T-helper 2 cell treated with Interferon-gamma antibody and Interleukin-4, amounts not matched to agents 5 μg/mL and 100 μg/mL, for 36 hours (primary cell): ENCODE data around the gene FTCD.
"Not testable (repeated sequence)": the region's sequence is repeated elsewhere in the genome, so short reads cannot be mapped to it uniquely, and the experiment has no call there.

ENCODE experiments used
- DNase-seq: peaks from one replicate; pipeline ENCODE4 v3.0.0; 2021; ENCODE audit warnings: low spot score
- H3K27ac Mint-ChIP-seq: one replicate; pipeline ENCODE4 v1.8.0; 2021; ENCODE audit warnings: mild to moderate bottlenecking, mixed read lengths
- H3K27me3 Mint-ChIP-seq: one replicate; pipeline ENCODE4 v1.8.0; 2021; ENCODE audit warnings: low read depth, mixed read lengths
- H3K36me3 Mint-ChIP-seq: one replicate; pipeline ENCODE4 v1.8.0; 2021; ENCODE audit warnings: low read depth, mixed read lengths
- H3K4me1 Mint-ChIP-seq: one replicate; pipeline ENCODE4 v1.8.0; 2021; ENCODE audit warnings: low read depth, mixed read lengths
- H3K4me3 Mint-ChIP-seq: one replicate; pipeline ENCODE4 v1.8.0; 2022; ENCODE audit warnings: mild to moderate bottlenecking, moderate library complexity, mixed read lengths
- H3K9me3 Mint-ChIP-seq: one replicate; pipeline ENCODE4 v1.8.0; 2021; ENCODE audit warnings: mixed read lengths

The FTCD gene

DNA sequence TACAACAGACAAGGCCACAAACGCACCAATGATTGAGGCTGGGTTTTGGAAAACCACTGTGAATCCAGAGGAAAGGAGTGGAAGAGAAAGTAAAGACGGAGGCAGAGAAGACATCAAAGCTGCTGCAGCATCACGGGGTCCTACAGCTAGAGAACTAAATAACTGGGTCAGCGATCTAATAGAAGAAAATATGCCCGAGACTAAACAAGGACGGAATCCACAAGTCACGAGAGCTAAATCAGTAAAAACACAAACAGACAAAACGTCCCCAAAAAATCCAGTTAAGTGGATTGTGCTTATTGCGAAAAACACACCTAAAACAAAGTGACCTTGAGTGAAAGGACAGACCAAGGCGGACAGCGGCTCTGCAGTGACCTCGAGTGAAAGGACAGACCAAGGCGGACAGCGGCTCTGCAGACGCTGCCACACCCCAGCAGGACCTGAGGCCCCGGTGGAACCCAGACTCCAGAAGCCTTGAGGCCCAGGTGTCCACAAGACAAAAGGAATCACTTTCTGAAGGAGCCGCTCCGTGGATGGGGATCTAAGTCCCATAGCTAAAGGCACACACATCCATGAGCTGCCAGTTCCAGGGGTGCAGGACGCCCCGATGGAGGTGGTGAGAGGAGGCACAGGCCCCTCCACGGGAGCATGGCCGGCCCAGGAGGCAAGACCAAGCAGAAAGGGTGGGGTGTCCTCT lies 6.0 kb downstream of the FTCD start:
- Mint-ChIP-seq H3K4me3 (no peak overlapping the region), H3K27ac (no peak overlapping the region)

DNA sequence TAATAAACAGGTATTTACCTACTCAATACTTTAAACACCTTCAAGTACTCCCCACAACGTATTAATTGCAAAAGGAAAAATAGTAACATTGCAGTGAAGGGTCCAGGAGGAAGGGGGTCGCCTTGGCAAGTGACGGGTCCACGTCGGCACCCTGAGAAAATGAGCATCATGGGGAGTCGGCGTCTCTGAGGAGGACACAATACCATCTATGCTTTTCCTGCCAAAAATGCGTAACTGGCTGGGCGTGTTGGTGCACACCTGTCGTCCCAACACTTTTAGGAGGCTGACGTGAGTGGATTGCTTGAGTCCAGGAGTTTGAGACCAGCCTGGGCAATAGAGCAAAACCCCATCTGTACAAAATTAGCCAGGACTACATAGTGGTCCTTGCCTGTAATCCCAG lies 7.3 kb downstream of the FTCD start:
- Mint-ChIP-seq H3K4me1 (peaks cover 11% of the 10 kb centered on the region), H3K4me3 (no peak overlapping the region), H3K27ac (no peak overlapping the region), H3K36me3 (no peaks in the 10 kb centered on the region), H3K27me3 (no peaks in the 10 kb centered on the region), H3K9me3 (no peaks in the 10 kb centered on the region)
- no peak for DNase-seq

More for the DNA sequence above, 6.0 kb downstream of the FTCD start:
- DNase-seq = no peak
- H3K9me3 Mint-ChIP-seq = no peaks in the 10 kb centered on the region
- H3K36me3 Mint-ChIP-seq = no peaks in the 10 kb centered on the region
- H3K27me3 Mint-ChIP-seq = no peaks in the 10 kb centered on the region
- H3K4me1 Mint-ChIP-seq = peaks cover 4% of the 10 kb centered on the region

DNA sequence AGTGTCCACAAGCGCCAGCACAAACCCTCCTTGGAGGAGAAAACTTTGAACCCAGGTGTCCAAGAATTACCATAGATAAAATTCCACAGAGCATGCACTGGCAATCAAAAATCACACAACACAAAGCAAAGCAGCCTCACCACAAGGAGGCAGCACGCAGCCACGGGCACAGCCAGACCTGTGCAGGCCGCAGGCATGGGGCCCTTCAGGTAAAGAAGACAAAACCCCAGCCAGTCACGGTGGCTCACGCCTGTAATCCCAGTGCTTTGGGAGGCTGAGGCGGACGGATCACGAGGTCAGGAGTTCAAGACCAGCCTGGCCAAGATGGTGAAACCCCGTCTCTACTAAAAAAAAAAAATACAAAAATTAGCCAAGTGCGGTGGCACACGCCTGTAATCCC lies 8.0 kb downstream of the FTCD start:
- not testable (repeated sequence) for H3K27ac Mint-ChIP-seq, H3K9me3 Mint-ChIP-seq, H3K27me3 Mint-ChIP-seq, H3K4me3 Mint-ChIP-seq, H3K36me3 Mint-ChIP-seq
- H3K4me1 Mint-ChIP-seq = peaks cover 11% of the 10 kb centered on the region
- peak; percentile 29 for DNase-seq

DNA sequence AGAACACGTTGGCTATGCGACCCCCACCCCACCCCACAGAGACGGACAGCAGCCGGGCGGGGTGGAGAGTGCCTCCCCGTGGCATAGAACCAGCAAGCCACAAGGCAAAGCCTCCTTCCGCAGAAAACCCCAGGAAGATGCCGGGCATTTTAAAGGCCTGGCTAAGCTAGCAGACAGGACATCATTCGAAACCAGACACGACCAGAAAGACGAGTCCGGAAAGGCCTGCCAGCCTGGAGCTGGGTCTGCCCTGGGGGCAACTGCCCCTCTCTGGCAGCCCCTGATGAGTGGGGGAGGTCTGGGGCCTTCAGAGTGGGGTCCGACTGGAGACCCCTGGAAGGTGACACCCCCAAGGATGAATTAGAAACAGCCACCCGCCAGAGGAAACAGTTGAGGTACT lies 8.5 kb downstream of the FTCD start:
- no peaks in the 10 kb centered on the region for H3K9me3 Mint-ChIP-seq
- no peaks in the 10 kb centered on the region for H3K36me3 Mint-ChIP-seq
- H3K27me3 Mint-ChIP-seq = no peaks in the 10 kb centered on the region
- DNase-seq = no peak
- H3K4me1 Mint-ChIP-seq = peaks cover 11% of the 10 kb centered on the region
- H3K27ac Mint-ChIP-seq = peak overlapping the region; percentile 9
- no peak overlapping the region for H3K4me3 Mint-ChIP-seq

DNA sequence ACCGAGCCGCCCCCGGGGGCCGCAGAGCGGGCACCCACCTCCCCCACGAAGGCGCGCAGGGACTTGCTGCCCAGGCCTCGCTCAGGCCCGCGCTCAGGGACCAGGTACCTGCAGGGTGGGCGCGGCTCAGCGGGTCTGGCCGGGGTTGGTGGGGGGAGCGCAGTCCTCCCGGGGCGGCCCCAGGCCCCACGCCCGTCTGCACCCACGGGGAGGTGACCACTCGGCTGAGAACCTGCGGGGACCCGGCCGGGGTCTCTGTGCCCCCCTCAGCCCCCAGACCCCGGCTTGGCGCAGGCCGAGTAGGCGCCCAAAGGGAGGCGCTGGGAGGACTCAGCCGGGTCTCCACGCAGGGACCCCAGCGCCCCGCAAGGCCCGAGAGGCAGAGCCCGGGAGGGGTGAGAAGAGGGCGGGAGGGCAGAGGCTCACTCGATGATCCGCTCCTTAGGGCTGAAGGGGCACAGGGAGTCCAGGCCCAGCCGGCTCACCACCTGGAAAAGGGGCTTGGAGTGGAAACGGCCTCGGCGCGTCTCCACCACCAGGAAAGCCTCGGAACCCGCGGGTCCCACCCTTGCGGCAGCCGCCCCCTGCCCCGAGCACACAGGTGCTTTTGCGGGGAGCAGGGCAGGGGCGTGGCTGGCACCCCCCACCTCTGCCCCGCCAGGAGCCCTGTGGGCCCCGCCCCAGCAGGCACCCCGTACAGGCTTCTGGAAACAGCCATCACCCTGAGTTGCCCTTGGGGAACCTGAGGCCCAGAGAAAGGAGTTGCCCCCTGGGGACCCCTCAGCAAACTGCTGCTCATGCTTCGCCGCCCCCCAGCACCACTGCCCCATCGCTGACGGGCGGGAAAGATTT lies 9.3 kb downstream of the FTCD start:
- Mint-ChIP-seq H3K4me1 (peaks cover 11% of the 10 kb centered on the region), H3K9me3 (no peaks in the 10 kb centered on the region), H3K4me3 (no peak overlapping the region), H3K27ac (peak overlapping the region; percentile 9), H3K27me3 (no peaks in the 10 kb centered on the region), H3K36me3 (no peaks in the 10 kb centered on the region)
- DNase-seq = no peak

DNA sequence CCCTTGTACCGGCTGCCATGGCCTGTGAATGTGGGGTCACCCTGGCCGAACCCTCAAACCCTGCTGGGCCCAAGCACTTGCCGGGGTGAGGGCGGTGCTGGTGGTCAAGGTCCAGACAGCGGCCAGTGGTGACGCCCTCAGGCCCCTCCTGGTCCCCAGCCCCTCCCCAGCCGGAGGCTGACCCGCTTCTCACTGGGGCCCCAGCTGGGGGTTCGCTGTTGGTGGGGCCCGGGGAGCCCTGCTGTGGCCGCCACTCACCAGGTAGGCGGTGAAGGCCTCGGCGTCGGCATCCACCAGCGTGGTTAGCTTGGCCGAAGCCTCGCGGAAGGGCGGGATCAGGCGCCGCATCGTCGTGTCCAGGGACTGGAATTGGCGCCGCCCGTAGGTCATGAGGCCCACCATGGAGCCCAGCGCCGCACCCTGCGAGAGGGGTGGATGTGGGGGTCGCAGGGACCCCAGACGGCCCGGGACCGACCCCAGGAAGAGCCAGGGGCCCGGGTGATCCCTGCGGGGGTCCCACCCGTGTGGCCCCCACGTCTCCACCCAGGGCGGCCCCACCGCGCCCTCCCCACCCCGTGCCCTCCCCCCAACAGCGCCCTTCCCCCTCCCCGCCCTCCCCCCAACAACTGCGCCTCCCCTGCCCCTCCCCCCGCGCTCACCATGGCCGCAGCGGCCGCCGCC lies 10.1 kb downstream of the FTCD start:
- no peak for DNase-seq
- no peak overlapping the region for H3K27ac Mint-ChIP-seq
- no peak overlapping the region for H3K4me3 Mint-ChIP-seq
- H3K27me3 Mint-ChIP-seq = no peaks in the 10 kb centered on the region
- H3K4me1 Mint-ChIP-seq = peaks cover 11% of the 10 kb centered on the region
- H3K9me3 Mint-ChIP-seq = no peaks in the 10 kb centered on the region
- H3K36me3 Mint-ChIP-seq = no peaks in the 10 kb centered on the region

DNA sequence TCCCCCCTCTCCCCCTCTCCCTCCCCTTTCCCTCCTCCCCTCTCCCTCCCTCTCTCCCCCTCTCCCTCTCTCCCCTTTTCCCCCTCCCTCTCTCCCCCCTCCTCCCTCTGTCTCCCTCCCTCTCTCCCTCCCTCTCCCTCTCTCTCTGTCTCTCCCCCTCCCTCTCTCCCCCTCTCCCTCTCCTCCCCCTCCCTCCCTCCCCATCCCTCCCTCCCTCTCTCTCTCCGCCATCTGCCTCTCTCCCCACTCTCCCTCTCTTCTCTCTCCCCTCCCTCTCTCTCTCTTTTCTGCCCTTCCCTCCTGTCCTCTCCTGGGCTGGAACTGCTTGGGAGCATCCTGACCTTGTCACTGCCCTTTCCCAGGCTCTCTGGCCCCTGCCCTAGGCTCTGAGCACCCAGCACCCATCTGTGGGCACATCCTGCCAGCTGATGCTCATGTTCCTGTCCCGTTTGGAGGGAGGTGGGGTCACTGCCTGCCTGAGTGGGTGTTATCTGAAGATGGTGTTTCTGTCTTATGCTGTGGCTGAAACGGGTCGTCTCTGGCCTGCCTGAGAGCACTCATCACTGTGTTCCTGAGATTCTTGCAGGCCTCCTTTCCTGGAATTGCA lies 10.8 kb downstream of the FTCD start:
- H3K4me1 Mint-ChIP-seq = peaks cover 11% of the 10 kb centered on the region
- peak; percentile 17 for DNase-seq
- H3K27me3 Mint-ChIP-seq = no peaks in the 10 kb centered on the region
- H3K36me3 Mint-ChIP-seq = no peaks in the 10 kb centered on the region
- no peaks in the 10 kb centered on the region for H3K9me3 Mint-ChIP-seq
- H3K27ac Mint-ChIP-seq = peak overlapping the region; percentile 91
- peak overlapping the region; percentile 59 for H3K4me3 Mint-ChIP-seq

DNA sequence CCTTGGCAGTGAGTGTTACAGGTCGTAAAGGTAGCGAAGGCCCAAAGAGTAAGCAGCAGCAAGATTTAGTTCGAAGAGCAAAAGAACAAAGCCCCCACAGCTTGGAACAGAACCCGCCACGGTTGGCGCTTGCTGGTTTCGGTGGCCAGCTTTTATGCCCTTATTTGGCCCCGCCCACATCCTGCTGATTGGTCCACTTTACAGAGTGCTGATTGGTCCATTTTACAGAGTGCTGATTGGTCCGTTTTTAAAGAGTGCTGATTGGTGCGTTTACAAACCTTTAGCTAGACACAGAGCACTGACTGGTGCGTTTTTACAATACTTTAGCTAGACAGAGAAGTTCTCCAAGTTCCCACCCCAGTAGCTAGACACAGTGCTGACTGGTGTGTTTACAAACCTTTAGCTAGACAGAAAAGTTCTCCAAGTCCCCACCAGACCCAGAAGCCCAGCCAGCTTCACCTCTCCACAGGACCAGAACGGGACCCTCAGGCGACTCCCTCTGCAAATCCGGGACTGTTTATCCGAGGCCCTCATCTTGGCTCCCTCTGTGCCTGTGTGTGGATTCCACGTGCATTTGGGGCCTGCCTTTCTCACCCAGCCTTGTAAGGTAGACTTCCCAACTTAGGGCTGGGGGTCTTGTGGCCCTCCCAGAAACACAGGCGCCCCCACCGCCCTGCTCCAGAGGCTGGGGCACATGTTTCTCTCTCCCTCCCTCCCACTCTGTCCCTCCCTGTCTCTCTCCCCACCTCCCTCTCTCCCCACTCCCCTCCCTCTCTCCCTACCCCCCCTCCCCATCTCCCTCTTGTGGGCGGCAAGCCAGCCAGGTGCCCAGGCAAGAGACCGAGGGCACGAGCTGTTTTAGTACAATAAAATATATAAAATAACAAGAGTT lies 12.6 kb downstream of the FTCD start:
- H3K4me3 Mint-ChIP-seq = no peak overlapping the region
- no peaks in the 10 kb centered on the region for H3K36me3 Mint-ChIP-seq
- no peaks in the 10 kb centered on the region for H3K27me3 Mint-ChIP-seq
- no peaks in the 10 kb centered on the region for H3K9me3 Mint-ChIP-seq
- no peak overlapping the region for H3K27ac Mint-ChIP-seq
- peaks cover 11% of the 10 kb centered on the region for H3K4me1 Mint-ChIP-seq
- no peak for DNase-seq

DNA sequence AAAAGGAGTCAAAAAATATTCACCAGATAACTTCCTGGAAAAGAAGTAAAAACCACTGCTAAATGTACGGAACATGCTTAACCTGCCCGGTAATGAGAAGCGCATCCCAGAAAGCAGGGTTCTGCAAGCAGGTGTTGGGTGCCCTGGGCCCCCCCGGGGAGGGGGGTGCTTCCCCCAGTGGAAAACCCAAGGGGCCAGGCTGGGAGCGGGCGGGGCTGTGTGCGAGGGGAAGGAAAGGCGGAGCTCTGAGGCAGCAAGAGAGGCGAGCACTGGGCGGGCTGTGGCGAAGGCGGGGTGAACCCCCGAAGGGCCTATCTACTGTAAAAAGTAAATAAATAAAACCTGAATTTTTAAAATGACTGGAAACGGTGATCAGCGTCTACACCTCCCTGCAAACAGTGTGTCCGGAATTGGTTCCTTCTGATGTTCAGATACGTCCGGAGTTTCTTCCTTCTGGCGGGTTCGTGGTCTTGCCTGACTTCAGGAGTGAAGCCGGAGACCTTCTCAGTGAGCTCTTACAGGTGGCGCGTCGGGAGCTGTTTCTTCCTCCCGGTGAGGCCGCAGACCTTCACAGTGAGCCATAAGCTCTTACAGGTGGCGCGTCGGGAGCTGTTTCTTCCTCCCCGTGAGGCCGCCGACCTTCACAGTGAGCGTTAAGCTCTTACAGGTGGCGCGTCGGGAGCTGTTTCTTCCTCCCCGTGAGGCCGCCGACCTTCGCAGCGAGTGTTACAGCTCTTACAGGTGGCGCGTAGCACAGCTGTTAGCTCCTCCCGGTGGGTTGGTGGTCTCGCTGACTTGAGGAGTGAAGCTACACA lies 13.4 kb downstream of the FTCD start:
- H3K27ac Mint-ChIP-seq = no peak overlapping the region
- H3K36me3 Mint-ChIP-seq = no peaks in the 10 kb centered on the region
- peaks cover 11% of the 10 kb centered on the region for H3K4me1 Mint-ChIP-seq
- H3K9me3 Mint-ChIP-seq = no peaks in the 10 kb centered on the region
- no peak for DNase-seq
- H3K4me3 Mint-ChIP-seq = no peak overlapping the region
- H3K27me3 Mint-ChIP-seq = no peaks in the 10 kb centered on the region

DNA sequence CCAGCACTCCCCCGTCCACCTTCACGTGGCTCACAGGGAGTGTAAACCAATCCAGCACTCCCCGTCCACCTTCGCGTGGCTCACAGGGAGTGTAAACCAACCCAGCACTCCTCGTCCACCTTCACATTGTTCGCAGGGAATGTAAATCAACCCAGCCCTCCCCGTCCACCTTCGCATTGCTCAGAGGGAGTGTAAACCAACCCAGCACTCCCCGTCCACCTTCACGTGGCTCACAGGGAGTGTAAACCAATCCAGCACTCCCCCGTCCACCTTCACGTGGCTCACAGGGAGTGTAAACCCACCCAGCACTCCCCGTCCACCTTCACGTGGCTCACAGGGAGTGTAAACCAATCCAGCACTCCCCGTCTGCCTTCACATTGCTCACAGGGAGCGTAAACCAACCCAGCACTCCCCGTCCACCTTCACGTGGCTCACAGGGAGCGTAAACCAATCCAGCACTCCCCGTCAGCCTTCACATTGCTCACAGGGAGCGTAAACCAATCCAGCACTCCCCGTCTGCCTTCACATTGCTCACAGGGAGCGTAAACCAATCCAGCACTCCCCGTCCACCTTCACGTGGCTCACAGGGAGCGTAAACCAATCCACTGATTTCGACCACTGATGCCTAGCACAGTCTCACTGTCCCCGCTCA lies 14.9 kb downstream of the FTCD start:
- not testable (repeated sequence) for H3K27me3 Mint-ChIP-seq, H3K9me3 Mint-ChIP-seq, H3K36me3 Mint-ChIP-seq, H3K4me3 Mint-ChIP-seq, DNase-seq, H3K27ac Mint-ChIP-seq
- H3K4me1 Mint-ChIP-seq = peaks cover 11% of the 10 kb centered on the region

DNA sequence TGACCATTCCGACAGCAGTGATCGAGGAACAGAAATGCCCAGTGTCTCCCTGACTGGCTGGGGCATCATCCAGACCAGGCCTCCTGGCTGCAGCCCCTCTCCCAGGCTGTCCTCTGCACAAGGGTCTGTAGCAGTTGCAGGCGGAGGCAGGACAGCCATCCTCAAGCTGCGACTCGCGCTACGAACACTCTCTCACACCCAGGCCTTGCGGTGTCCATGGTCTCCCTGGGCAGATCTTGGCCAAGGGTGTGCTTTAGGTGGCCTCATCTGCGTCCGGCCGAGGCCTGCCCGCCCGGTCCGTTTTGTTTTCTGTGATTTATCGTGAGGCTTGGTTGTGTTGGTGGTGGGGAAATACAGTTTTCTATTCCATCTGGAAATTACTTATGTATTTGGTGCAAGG lies 15.7 kb downstream of the FTCD start:
- Mint-ChIP-seq H3K4me1 (peaks cover 9% of the 10 kb centered on the region), H3K4me3 (no peak overlapping the region), H3K36me3 (no peaks in the 10 kb centered on the region), H3K9me3 (no peaks in the 10 kb centered on the region), H3K27ac (no peak overlapping the region), H3K27me3 (no peaks in the 10 kb centered on the region)
- DNase-seq = no peak

DNA sequence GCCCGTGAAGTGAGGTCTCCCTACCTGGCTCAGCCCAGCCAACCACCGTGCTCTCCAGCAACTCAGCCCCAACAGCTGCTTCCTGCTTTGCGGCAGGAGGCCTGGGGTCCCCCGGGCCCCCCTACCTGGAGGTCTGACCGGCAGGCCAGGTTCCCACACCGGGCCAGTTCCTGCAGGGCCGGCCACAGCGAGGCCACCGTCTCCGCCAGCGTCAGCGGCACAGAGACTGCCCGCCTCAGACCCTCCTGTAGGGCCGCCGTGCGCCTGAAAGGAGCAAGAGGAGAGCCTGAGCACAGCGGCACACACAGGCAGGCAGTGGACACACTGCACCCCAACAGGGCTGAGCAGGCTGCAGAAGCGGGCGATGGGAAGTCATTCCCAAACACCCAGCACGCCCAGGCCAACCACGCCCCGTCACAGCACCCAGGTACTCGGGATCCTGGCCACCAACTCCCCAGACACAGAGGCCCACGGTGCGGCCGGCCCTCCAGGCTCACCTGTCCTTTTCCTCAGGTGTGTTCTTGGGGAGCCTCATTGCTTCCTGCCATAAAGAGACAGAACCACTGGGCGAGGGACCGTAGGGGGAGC lies 16.9 kb downstream of the FTCD start:
- Mint-ChIP-seq H3K4me3 (no peak overlapping the region), H3K36me3 (no peaks in the 10 kb centered on the region), H3K27ac (no peak overlapping the region), H3K9me3 (no peaks in the 10 kb centered on the region), H3K4me1 (peaks cover 1% of the 10 kb centered on the region), H3K27me3 (no peaks in the 10 kb centered on the region)
- no peak for DNase-seq
